CD4-positive, alpha-beta T cell treated with Interleukin-15 for 1 hour (primary cell): ENCODE data around the gene RANGRF.
"Not testable (repeated sequence)": the region's sequence is repeated elsewhere in the genome, so short reads cannot be mapped to it uniquely, and the experiment has no call there.

ENCODE experiments used
- DNase-seq: peaks from one replicate; pipeline ENCODE4 v3.0.0-alpha.2; 2020

Gene RANGRF

GRCh38 chr17:8288336-8289102, at the start of gene RANGRF:
Gene RANGRF, plus strand, starts transcription at chr17:8288670. Its CDS starts 119 bp downstream, at chr17:8288789.
- peak; percentile 79 for DNase-seq

DNA sequence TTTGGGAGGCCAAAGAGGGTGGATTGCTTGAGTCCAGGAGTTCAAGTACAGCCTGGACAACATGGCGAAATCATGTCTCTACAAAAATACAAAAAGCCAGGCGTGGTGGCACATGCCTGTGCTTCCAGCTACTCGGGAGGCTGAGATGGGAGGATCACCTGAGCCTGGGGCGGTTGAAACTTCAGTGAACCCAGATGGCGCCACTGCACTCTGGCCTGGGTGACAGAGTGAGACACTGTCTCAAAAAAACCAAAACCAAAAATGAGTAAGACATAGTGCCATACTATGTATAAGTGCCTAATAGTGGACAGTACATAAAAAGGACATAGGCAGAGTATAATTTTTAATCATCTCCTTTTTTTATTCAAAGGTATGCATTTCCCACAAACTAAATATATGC, 44.6 kb upstream of the RANGRF start:
- DNase-seq = no peak

GRCh38 chr17:8244768-8245167, 43.7 kb upstream of the RANGRF start:
- no peak for DNase-seq

DNA sequence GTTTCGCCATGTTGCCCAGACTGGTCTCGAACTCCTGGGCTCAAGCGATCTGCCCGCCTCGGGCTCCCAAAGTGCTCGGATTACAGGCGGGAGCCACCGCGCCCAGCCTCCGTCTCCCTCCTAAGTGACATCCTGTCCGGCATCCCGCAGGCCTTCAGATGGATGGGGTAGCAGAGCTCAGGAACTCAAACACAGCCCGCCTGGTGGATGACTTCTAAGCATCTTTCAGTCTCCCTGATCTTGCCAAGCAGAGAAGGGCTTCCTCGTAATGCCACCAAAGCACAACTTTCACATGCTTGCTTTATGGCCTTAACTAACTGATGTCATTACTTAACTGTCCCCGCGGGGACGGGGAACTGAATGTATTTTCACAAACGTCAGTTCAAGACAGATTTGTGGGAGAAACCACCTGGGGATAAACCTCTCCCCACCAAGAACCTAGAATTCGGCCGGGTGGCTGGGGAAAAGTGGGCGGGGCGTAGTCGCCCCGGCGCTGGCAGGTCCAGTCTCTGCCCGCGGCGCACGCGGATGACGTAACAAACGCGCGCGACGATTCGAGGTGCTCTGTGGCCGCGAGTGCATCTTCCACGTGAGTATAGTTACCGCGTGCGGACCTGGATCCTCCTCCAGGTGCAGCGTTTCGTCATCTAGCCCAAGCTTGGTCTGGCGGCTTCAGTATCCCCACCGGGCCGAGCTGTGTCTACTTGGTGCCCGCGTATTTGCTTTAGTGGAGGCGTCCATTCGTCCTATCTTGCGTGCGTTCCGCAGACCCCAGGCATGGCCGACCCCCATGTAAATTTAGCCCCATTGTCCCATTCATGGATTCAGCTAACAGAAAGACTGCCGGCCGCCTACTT, 39.5 kb upstream of the RANGRF start, which contains the start of gene PFAS:
PFAS (plus strand) TSS at position 539 of the 857 bp plus-strand sequence. CDS start 4,649 bp downstream, outside the sequence.
- peak; percentile 94 for DNase-seq

DNA sequence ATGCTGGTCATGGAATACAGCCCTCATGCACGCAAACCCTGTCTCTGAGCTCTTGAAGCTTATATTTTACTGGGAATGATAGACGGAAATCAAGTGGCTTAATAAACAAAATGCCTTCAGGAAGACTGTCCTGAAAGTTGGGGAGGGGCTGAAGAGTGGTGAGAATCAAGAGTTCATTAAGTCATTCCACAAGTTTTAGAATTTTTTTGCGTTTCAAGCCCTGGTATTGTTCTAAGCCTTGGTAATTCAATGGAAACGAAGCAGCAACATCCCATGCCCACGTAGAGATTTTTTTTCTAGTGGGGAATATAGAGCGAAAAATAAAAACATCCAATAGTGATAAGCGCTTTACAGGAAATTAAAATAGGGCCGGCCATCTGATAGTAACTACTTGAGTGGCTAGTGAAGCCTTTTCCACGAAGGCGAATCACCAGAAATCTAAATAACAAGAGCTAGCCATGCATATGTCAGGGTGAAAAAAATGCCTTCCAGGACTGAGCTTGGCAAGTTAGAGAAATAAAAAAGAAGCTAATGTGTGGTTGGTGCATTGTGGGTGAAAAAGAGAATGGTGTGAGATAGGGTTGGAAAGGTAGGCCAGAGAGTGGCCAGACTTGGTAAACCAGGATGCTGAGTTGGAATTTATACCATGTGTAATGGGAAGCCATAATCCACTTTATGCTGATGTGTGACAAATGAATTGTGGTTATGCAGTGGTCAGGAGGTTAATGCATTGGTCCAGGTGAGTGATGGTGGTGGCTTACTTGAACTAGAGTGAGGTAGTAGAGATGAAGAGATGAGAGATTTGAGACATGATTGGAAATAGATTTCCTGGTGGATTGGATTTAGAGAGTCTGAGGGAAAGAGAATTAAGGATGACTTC, 38.6 kb upstream of the RANGRF start:
- no peak for DNase-seq

DNA sequence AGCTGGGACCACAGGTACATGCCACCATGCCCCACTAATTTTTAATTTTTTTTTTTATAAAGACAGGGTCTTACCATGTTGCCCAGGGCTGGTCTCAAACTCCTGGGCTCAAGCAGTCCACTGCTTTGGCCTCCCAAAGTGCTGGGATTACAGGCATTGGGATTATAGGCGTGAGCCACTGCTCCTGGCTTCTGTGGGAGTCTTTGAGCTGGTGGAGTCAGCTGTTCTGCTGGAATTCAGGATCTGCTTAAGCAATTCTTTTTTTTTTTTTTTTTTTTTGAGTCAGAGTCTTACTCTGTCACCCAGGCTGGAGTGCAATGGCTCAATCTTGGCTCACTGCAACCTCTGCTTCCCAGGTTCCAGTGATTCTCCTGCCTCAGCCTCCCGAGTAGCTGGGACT, 37.1 kb upstream of the RANGRF start:
- DNase-seq = not testable (repeated sequence)

DNA sequence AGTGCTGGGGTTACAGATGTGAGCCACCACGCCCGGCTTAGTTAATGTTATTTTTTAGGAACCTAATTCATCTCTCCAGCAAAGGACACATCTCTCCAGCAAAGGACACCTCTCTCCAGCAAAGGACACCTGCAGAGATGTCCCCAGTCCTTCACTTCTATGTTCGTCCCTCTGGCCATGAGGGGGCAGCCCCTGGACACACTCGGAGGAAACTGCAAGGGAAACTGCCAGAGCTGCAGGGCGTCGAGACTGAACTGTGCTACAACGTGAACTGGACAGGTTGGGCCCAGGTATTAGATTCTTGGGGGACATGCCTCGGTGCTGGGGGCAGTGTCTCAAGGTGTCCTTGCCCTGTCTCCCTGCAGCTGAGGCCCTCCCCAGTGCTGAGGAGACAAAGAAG, 34.7 kb upstream of the RANGRF start:
- DNase-seq = no peak

DNA sequence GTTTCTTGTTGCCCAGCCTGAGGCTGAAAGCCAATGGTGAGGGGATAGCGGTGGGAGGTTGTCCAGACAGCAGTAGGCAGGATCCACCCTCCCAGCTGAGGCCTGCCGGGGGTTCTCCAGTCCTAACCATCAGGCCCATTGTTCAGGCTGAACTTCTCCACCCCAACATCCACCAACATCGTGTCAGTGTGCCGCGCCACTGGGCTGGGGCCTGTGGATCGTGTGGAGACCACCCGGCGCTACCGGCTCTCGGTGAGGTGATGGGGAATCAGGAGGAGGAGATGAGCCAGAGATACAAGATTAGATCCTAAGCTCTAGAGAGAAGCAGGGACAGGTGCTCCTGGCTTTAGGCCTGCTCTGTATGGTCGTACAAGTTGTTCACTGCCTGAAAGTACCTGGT, 33.6 kb upstream of the RANGRF start:
- DNase-seq = no peak

- DNase-seq = no peak
Observed at GRCh38 chr17:8255499-8255898, 33.0 kb upstream of the RANGRF start.

- no peak for DNase-seq
Observed at GRCh38 chr17:8256291-8256690, 32.2 kb upstream of the RANGRF start.

DNA sequence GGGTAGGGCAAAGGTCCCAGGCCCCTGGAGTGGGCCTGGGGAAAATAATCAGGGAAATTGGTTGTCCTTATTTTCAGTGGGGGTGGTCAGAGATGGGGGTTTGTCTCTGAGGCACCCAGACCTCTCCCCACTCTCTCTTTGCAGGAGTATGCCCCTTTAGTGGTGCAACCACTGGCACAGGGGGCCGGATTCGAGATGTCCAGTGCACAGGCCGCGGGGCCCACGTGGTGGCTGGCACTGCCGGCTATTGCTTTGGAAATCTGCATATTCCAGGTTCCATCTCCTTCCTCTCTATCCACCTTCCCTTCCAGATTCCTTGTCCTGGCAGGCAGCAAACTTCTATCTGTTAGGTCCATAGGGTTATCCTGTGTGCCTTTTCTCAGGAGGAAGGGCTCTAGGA, 31.8 kb upstream of the RANGRF start:
- DNase-seq = no peak

DNA sequence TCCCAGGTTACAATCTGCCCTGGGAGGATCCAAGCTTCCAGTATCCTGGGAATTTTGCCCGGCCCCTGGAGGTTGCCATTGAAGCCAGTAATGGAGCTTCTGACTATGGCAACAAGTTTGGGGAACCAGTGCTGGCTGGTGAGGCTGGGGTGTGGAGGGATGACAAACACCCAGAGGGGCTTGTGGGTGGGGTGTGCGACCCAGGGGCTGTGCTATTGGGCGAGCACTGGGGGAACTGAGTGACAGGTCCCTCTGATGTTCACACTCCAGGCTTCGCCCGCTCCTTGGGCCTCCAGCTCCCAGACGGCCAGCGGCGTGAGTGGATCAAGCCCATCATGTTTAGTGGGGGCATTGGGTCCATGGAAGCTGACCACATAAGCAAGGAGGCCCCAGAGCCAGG, 30.7 kb upstream of the RANGRF start:
- no peak for DNase-seq

GRCh38 chr17:8264320-8264719, 24.1 kb upstream of the RANGRF start:
- no peak for DNase-seq

- DNase-seq = no peak
Observed at GRCh38 chr17:8264836-8265542, 23.5 kb upstream of the RANGRF start.

GRCh38 chr17:8266648-8267479, 21.6 kb upstream of the RANGRF start:
- no peak for DNase-seq

GRCh38 chr17:8267480-8268147, 20.9 kb upstream of the RANGRF start:
- DNase-seq = no peak

- no peak for DNase-seq
Observed at GRCh38 chr17:8268550-8269298, 19.7 kb upstream of the RANGRF start.

GRCh38 chr17:8272421-8272820, 16.0 kb upstream of the RANGRF start:
- no peak for DNase-seq

- no peak for DNase-seq
Observed at GRCh38 chr17:8273884-8274444, 14.5 kb upstream of the RANGRF start.

DNA sequence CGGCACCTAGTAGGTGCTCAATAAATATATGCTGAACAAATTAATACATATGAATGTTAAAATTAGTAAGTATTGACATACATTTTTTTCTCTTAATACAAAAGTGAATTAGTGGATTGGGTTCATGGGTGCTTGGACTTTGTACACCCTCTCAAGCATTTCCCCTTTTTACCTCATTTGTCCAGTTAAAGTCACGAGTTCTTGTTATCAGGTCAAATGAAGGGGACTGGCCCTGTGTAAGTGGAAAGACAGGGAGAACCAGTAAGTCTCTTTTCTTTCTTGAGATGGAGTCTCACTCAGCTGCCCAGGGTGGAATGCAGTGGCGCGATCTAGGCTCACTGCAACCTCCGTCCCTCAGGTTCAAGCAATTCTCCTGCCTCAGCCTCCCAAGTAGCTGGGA, 13.7 kb upstream of the RANGRF start:
- no peak for DNase-seq
